NCI-H446 treated with DMSO at 0.1 percent for 48 hours (cell line): ENCODE data around the gene FBXO40.
A peak's percentile ranks its signal among the peaks of the same experiment; 100 is the strongest.
"Not testable (repeated sequence)": the region's sequence is repeated elsewhere in the genome, so short reads cannot be mapped to it uniquely, and the experiment has no call there.

Experiments
- DNase-seq: peaks from one replicate; lab custom pipeline; 2025; lab: John Stamatoyannopoulos, UW

Gene FBXO40, protein sequence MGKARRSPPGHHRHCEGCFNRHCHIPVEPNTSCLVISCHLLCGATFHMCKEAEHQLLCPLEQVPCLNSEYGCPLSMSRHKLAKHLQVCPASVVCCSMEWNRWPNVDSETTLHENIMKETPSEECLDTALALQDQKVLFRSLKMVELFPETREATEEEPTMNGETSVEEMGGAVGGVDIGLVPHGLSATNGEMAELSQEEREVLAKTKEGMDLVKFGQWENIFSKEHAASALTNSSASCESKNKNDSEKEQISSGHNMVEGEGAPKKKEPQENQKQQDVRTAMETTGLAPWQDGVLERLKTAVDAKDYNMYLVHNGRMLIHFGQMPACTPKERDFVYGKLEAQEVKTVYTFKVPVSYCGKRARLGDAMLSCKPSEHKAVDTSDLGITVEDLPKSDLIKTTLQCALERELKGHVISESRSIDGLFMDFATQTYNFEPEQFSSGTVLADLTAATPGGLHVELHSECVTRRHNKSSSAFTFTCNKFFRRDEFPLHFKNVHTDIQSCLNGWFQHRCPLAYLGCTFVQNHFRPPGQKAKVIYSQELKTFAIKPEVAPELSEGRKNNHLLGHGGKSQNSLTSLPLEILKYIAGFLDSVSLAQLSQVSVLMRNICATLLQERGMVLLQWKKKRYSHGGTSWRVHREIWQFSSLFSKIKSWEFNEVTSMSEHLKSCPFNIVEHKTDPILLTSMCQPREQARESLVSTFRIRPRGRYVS

DNA sequence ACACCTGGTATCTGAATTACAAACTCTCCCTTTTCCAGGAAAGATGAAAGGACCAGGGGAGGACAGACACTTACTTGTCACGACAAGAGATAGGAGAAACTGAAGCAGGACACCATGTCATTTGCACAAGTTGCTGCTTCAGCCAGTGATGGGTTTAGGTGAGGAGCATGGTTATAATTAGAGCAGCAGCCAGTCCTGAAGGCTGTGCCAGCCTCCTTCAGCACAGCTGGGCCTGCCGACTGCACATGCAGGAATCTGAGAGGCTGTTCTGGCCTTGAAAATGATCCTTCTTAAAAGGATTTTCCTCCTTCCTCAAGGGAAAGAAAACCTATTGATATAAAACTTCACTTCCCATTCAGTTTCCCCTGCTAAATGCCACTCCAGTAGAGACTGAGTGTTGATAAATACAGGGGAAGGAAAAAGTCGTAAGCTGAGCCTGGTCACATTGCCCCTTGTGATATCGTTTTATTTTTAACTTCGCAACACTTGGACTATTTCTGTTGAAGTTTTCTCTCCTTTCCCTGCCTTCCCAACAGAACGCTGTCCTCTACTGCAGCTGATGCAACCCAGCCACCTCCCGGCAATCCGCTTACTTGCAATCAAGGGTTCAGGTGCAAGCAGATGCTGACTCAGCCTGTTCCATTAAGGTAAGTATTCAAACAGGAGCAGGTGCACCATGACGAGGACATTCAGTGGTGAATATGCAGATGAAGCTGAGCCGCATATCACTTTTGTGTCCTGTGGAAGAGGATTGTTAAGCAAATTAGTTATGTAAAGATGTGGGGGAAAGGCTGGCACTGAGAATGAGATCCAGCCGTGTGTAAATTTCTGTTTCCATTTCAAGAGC lies at the start of gene FBXO40:
FBXO40 (plus strand) TSS at position 524 of the 847 bp plus-strand sequence. CDS start 27,197 bp downstream, outside the sequence.
- DNase-seq: no peak

DNA sequence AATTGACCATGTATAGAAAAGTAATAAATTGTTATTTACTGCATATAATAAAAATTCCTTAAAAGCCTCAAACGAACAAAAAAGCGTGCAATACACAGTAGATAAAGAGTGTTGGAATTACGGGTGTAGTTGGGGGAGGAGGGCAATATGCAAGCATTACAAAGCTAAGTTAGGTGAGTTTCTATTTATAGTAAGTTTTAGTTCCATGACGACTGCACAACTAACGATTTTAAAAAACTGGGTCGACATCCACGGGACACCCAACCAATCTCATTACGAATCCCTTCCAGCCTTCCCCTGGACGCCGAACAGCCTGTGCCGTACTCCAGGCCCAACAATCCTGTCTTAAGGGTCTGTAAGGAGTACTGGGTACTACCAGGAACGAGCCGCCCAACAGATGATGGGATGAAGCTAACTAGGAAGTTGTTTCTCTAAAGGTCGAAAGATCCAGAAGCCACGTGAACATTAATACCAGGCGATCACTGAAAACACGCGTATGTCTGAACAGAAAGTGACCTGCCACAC lies 48.1 kb upstream of the FBXO40 start:
- no peak for DNase-seq

DNA sequence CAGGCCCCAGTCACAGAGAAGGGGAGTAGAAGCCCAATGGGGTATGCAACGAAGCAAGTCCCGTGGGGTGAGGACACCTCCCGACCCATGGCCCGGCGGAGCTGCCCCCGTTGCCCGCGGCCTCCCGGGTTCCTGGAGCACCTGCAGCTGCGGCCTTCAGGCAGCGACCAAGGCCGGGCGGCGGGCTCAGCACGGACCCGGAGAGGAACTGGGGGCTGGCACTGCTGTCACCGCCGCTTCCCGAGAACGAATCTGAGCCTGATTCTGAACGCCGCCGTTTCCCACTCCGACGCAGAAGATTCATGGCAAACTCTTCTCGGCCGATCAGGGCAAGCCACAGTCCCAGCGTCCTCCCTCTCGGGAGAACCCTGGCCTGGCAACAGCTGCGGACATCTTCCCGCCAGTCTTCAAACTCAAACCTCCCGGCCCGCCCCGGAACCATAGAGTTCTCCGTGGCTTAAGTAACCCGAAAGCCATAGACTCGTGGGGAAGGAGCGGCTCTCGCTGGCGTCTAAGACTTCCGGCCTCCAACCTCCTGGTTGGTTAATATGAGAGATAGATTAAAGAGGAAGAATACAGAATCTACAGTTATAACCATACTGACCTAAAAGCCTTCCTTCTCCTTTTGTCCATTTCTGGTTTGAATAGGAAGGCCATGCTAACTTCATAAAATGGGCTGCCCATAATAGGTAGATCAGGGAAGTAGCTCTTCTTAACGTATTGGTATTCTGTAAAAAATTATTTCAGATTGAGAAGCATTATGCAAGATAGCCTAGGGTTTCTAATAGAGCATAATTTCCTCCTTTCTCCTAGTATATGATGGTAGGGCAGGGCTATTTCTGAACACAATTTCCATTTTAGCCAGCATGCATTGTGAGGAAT lies 47.4 kb upstream of the FBXO40 start, which contains the start of gene POLQ:
POLQ (minus strand) TSS at position 415 of the 882 bp plus-strand sequence; CDS start at position 304, 111 bp downstream.
- peak; percentile 93 for DNase-seq

DNA sequence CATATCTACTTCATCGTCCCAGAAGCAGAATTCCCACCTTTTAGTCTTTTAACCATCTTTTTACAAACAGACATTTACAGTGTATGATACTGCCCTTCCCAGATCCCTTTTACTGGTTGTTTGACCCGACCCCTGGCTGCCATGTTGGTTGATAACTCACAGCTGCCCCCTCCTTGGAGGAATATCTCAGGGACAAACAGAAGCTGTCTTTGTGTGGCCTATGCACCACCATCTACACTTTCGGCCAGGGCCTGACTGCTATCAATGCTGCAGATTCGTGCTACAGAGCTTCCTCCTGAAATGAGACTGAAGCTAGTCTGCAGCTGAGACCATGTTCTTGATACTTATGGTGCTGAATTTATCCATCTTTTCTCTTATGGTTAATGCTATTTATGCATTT lies 40.8 kb upstream of the FBXO40 start:
- DNase-seq: no peak

DNA sequence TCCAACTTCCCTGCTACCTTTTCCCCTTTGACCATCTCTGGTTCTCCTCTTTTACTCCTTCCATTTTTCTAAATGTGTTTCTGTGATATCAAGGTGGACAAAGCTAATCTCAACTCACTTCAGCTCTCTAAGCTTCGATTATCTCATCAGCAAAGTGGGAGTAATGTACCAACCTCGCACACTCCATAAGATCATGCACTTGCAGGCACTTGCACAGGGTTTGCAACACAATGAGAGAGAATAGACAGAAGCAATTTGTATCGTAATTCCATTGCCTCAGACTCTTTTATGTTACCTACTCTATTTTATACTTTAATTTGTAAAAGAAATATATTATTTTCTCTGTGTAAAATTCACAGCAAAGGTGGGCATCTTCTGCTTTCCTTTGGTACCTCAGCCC lies 40.4 kb upstream of the FBXO40 start:
- no peak for DNase-seq

DNA sequence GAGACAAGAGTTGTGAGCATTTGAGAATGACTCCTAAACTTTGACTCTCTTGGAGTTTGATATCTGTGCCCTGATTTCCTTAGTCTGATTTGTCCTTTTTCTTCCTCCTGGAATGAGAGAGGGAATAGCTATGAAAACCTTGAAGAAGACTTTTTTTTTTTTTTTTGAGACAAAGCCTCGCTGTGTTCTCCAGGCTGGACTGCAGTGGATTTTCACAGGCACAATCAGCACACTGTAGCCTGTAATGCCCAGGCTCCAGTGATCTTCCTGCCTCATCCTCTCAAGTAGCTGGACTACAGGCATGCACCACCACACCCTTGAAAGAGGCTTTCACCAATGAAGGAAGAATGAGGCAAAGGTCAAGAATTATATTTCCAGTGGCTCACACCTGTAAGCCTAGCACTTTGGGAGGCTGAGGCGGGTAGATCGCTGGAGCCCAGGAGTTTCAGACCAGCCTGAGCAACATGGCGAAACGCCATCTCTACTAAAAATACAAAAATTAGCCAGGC lies 35.7 kb upstream of the FBXO40 start:
- no peak for DNase-seq

DNA sequence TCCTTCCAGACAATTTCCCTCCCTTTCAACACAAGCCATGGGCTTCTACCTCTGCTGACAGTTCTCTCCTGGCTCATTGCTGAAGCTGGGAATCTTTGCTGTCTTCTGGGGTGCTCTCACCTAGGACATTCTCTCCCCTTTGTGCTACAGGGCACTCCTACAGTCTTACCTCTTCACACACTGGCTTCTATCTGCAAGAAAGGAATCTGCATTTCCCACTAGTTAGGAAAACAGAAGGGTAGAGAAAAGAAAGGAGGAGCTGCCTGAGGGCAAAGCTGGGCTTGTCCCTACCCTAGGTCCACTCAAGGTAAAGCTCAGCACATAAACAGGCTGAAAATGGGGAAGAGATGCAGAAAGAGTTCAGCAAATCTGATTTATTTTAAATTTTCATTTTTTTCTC lies 31.0 kb upstream of the FBXO40 start:
- DNase-seq: no peak

DNA sequence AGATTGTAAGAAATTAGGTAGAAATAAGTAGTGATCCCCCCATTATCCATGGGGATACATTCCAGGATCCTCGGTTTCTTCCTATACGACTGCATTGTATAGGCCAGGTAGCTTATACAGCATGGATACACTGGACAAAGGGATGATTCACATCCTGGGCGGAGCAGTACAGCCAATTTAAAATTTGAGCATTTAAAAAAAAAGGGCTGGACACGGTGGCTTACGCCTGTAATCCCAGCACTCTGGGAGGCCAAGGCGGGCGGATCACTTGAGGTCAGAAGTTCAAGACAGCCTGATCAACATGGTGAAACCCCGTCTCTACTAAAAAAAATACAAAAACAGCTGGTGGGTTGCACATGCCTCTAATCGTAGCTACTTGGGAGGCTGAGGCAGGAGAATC lies 26.4 kb upstream of the FBXO40 start:
- DNase-seq: no peak

DNA sequence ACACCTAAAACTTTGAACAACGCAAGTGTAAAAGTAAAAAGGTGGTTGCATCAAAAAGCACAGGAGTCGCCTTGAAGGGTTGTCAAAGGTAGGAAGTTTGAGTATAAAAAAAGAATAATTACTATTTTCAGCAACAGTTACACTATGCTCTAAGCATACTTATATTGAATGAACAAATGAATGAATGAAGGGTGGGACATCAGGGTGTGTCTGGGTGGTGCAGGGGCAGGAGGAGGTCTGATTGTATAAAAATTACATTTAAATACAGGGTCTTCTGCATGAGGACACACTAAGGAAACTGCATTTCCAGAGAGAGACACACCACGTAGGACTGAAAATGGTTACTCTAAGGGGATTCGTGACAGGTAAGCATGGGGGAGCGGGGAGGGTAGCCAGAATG lies 25.5 kb upstream of the FBXO40 start, which contains the start of gene ARGFX:
ARGFX (plus strand) TSS at position 301 of the 400 bp plus-strand sequence. CDS start 2,765 bp downstream, outside the sequence.
- no peak for DNase-seq

DNA sequence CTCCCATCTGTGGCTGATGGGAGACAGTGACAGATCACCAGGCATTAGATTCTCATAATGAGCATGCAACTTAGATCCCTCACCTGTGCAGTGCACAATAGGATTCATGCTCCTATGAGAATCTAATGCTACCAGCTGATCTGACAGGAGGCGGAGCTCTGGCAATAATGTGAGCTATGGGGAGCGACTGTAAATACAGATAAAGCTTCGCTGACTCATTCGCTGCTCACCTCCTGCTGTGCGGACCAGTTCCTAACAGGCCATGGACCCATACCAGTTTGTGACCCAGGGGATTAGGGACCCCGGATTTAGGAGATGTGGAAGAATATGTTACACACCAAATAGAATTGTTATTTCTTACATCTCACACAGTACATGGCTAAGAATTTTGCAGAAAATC lies 18.7 kb upstream of the FBXO40 start:
- DNase-seq: no peak

DNA sequence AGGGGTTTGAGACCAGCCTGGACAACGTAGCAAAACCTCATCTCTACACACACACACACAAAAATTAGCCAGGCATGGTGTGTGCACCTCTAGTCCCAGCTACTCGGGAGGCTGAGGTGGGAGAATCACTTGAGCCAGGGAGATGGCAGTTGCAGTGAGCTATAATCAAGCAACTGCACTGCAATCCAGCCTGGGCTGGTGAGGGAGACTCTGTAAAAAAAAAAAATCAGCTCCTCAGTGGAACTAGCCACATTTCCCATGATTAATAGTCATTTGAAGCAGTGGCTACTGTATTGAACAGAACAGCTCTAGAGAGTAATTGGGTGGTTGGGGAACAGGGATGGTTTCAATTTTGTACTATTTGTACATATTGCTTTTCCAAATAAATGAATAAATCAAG lies 11.5 kb upstream of the FBXO40 start:
- DNase-seq: no peak

DNA sequence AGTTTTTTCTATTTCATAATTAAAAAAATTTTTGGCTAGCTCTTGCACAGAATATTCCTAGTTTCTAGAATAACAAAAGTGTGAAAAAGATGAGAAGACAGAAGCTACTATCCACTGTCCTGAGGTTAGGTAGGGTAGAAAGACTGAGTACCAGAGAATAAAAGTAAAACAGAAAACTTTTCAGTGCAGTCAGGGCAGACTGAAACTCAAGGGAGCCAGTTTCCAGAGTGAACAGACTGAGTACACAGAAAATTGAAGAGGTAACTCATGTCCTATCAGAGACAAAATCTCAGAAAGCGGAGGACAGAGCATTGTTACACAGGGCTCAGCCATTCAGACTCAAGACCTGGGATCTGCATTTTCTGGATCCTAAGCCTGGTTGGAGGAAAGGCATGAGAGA lies 8.8 kb upstream of the FBXO40 start:
- DNase-seq: no peak

DNA sequence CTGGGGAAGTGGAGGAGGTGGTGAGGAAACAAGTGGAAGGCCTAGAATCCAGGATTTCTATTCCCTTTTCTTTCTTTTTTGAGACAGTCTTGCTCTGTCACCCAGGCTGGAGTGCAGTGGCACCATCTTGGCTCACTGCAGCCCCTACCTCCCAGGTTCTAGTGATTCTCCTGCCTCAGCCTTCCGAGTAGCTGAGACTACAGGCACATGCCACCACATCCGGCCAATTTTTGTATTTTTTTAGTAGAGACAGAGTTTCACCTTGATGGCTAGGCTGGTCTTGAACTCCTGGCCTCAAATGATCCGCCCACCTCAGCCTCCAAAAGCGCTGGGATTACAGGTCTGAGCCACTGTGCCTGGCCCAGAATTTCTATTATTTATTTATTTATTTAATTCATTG lies 627 bp downstream of the FBXO40 start:
- DNase-seq: not testable (repeated sequence)

DNA sequence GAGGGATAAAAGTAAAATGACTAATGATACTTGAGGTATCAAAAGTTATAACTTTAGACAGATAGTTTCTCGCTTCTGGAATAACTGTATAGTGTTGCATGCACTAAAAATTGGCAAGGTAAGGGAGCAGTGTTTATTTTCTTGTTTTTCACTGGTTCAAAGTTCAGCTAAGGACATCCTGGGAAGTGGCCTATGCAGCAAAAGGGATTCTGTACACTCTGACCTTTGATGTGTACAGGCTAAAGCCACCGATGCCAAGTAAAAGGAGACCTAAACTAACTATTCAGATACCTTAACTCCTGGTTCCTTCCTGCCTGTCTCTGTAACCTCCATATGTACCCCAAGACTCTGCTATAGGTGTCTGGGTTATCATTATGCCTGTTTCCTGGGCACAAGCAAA lies 1.7 kb downstream of the FBXO40 start:
- no peak for DNase-seq

DNA sequence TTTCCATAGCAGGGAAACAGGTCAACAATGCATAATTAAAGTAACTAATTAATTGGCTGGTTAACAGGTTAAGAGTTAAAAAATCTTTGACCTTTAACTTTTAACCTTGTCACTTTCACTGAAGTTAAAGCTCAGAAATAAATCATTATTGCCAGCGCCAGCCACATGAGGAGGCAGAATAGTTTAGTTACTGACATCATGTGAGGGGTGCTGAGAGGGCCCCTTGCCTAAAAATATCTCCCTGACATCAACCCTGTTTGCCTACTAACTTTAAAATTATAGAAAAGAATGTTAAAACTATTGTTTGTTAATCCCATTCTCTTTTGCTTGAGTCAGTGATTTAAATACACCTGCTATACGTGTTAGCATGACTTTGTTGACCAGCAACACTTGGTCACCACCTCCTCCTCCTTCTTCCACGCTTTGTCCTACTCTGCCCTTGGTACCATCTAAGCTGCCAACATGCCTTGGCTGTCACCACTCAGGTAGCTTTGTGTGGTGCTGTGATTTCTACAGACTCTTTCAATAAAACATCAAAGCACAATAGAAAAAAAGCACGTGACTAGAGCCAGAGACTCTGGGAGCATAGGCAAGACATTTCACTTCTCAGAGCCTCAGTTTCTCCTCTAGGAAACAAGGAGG lies 2.7 kb downstream of the FBXO40 start:
- no peak for DNase-seq

DNA sequence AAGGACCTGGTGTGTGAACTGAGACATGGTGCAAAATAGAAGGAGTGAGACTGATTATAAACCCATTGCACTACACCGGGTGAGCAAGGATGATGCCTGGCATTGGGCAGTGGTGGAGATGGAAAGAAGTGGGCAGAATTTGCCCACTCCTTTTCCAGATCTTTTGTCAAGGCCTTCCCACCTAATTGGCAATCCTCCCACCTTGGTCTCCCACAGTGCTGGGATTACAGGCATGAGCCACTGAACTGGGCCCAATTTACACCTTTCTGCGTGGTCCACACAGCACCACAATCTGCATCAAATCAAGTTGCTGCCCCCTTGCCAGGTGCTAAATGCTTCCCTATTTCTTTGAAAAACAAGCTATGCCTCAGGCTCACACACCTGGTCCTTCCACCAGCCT lies 5.4 kb downstream of the FBXO40 start:
- no peak for DNase-seq

DNA sequence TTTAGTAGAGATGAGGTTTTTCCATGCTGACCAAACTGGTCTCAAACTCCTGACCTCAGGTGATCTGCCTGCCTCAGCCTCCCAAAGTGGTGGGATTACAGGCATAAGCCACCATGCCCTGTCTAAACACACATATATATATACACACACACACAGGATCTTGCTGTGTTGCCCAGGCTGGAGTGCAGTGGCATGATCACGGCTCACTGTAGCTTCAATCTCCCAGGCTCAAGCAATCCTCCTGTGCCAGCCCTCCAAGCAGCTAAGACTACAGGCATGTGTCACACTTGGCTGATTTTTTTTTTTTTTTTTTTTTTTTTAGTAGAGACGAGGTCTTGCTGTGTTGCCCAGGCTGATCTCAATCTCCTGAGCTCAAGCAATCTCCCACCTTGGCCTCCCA lies 6.7 kb downstream of the FBXO40 start:
- DNase-seq: not testable (repeated sequence)

DNA sequence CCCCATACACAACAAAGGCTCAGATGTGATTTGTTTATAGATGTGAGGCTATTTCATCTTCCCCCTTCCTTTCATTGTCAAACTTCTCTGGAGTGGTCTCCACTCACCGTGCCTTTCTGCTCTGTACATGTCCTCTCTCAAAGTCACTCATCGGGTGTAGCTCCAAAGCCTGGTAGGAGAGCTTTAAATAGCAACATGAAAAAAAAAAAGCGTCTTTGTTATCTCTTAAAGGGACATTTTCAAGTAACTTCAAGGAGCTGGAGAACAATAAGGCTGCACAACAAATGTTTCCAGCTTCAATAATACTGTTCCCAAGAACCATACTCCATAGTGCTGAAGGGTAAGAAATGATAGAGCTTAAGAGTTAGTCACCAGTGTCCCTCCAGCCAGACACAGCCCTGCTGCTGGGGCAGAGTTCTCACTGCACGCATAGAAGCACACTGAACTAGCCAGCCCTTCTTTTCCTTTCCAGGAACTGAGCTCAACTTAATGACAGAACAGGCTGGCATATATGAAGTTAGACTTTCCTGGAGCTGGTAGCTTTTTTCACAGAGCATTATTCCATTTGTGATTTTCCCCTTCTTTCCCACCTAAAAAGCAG lies 8.1 kb downstream of the FBXO40 start:
- no peak for DNase-seq

DNA sequence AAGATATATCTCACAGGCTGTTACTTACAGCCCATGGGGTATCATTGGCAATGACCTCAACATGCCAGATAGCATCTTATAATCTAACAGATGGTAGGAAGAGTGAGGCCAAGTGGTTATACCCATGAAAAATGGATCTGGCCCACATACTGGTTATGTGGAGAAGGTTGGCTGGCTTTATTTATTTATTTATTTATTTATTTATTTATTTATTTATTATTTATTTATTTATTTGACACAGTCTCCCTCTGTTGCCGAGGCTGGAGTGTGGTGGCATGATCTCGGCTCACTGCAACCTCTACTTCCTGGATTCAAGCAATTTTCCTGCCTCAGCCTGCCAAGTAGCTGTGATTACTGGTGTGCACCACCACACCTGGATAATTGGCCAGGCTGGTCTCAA lies 11.6 kb downstream of the FBXO40 start:
- DNase-seq: no peak

DNA sequence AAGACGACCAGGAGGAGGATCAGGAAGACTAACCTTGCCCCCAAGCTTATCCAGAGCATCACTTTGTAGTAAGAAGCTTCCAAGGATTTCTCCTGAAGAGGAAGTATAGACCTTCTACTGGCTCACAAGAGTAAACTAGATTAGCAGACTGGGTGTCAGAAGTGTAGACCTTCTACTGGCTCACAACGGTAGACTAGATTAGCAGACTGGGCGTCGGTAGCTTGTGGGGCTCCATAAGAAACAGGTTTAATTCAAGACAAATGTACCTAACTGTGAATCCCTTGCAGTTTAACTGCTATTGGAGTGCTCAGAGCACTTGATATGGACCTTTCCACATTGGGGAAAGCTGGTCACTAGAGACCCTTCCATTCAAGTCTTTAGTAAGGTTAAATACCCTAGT lies 12.9 kb downstream of the FBXO40 start:
- DNase-seq: no peak
